AG20443 (cell line): ENCODE data around the gene PRKCE.

Source experiments
- DNase-seq: peaks from one replicate; pipeline ENCODE4 v3.0.0; 2012; ENCODE audit warnings: low spot score, mixed read lengths

PRKCE gene

DNA sequence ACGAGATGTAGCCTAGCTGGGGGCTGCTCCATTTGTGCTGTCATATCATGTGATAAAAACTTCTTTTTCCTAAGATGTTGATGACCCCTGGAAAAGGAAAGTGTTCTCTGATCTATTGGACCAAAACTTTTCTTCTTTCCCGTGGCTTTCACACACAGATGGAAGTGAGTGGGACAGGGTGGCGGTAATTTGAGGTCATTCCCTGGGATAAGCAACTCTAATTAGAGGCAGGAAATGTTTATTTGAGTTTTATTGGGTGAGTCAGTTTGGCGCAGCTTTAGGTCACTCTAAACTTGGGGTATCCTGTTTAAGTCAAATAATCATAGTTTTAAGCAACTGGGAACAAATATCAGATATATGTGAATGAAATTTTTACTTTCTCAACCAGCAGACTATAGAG is 424.8 kb downstream of the PRKCE start:
- DNase-seq, result no peak

DNA sequence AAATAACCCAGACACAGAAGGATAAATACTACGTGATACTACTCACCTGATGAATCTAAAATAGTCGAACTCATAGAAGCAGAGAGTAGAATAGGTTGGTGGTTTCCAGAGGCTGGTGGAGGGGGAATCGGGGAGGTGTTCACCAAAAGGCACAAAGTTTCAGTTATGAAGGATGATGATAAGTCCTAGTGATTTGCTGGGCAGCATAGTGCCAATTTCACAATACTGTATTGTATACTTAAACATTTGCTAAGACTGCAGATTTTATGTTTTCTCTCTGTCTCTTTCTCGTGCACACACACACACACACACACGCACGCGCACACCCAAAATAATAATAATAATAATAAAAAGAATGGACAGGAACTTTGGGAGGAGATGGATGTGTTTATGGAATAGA is 425.4 kb downstream of the PRKCE start:
- DNase-seq, result no peak

DNA sequence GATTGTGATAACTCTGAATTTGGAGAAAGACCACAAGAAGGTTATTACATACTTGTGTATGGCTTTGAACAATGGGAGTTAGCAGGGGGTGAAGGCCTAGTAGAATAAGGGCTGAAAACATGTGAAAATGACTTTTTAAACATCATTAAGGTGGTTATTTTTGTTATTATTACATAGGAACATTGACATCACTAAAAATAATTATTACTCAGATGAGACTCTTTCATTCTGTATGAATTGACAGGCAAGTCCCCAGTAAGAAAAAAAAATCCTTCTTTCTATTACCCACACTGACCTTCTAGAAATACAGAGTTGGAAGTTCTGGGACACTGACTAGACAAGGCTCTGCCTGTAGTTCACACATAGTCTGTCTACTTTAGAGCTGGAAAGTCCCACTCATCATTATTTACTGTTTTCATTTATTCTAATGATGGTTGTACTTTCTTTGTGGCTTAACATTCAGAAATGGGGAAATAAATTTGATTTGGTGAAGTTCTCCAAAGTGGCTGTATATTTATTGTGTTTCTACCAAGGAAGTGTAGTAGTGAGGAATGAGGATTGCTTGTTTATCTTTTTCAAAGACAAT is 426.1 kb downstream of the PRKCE start:
- DNase-seq, result no peak

DNA sequence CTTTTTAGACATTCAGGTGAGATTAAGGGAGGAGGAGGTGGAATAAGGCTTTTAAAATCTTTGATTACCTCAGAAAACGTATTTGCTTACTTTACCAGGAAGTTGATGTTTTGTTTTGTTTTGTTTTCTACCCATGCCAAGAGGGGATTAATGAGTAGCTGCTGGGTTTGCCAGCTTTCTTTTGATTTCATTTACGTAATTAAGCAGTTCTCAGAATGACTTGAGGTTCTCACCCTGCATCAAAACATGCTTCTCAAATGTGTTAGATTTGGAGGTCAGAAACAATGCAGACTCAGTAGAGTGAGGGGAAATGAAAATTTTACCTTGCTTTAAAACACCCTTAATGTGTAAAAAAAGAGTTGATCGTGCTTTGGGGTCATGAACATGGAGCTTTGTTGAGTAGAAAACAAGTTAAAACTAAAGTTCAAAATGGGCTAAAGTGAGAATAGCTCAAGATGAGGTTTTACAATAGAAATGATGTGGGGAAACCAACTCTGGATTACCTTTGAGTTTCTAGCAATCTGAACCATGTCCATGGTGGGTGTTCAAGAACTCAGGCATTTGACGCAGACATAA is 428.6 kb downstream of the PRKCE start:
- no peak for DNase-seq

DNA sequence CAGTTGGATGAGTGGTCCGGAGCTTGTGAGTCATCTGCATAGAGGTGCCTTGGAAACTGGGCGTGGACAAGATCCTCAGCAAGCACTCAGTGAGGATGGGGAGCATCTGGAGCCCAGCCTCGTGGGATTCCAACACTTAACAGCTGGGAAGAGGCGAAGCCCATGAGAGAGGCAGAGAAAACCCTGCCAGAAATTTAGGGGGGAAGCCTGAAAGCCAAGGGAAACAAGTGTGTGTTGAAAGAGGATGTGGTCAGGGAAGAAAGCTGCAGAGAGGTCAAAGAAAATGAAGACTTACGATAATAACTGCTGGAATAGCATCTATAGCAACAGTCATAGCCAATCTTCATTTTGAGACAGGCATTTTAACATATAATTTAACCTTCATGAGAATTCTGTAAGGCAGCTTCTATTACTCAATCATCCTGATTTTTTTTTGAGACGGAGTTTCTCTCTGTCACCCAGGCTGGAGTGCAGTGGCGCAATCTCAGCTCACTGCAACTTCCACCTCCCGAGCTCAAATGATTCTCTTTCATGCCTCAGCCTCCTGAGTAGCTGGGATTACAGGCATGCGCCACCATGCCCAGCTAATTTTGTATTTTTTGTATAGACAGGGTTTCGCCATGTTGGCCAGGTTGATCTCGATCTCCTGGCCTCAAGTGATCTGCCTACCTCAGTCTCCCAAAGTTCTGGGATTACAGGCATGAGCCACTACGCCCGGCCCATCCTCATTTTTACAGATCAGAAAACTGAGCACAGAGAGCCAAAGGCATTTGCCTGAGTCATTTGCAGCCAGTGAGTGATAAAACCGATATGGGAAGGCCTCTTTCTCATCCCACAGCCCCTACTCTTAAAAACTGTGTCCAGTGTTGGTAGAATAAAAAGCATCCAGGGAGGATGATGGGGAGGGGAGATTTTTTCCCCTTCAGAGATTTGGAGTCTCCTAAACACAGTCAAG is 431.3 kb downstream of the PRKCE start:
- DNase-seq, result peak; percentile 87

DNA sequence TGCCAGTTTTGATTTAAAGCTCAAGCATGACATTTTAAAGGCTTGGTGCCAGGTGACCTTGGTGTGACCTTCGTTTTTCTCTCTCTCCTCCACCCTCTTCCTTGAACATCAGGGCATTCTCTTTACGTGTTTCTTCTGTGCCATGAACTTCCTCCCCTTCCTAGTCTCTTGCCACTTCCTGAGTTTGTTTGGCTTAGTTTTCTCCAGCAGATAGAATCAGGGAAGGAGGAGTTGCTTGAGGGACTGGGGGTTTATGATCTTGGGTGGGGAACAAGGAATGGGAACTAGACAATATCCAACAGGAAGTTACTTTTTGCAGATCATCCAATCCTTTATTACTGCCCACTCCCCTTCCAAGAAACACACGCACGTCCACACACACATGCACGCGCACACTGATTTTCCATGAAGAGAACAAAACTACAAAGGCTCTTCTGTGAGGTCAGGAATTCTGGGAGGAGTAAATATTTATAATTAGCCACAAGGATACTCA is 435.1 kb downstream of the PRKCE start:
- DNase-seq, result no peak

DNA sequence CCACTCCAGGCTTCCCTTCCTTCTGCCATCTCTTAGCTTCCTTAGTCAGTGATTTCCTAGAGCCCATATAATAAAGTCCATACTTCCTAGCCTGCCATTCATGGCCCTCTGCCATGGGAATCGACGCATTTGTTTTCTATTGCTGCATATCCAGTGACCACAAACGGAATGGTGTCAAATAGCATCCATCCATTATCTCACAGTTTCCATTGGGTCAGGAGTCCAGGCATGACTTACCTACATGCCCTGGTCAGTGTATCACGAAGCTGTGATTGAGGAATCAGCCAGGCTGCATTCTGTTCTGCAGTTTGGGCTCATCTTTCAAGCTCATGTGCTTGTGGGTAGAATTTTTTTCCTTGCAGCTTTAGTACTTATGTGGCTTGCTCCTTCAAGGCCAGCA is 436.0 kb downstream of the PRKCE start:
- no peak for DNase-seq

DNA sequence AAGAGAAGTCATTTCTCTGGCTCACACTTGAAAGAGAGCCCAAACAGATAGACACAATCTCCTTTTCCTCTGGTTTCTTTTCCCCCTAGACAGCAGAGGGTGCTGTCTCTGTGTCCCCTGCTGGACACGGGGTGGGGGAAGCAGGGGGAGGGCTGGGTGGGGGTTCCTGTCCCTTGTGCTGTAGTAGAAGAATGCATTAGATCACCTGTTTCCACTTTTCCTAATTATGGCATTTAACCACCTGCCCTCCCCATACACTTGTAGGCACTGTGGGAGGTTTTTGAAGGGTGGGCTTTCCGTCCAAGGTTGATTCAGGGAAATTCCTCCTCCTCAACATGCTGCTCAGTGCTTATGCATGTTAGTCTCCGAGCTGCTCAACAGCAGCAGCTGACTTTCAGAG is 439.5 kb downstream of the PRKCE start:
- no peak for DNase-seq

DNA sequence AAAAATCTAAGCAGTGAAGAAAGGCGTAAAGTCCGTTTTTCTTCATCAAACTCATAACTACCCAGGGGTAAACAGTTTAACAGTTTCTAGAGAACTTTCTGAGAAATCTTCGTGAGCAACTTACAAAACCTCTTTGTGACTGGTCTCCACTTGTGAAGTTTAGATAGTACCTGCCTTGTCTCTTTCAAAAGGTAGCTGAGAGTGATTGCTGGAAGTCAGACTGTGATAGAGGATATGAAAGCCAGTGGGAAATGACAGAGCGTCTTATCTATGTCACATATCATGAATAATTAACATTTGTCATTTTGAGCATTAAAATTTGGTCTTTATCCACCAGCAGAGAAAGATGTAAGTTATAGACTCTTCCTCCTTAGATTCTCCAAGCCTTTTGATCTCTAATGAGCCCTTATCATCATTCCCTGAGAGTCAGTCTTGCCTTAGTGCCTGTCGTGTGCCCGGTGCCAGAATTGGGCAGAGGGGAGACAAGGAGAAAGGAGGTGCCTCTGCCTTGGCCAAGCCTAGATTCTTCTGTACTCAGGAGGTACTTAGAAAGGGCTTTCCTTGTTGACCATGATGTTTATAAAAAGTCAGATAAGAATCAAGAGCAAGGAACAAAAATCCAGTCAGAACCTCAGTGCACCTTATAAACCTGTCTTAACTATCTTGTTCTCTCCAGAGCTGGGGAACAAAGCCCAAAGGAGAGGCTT is 440.6 kb downstream of the PRKCE start:
- DNase-seq, result no peak

DNA sequence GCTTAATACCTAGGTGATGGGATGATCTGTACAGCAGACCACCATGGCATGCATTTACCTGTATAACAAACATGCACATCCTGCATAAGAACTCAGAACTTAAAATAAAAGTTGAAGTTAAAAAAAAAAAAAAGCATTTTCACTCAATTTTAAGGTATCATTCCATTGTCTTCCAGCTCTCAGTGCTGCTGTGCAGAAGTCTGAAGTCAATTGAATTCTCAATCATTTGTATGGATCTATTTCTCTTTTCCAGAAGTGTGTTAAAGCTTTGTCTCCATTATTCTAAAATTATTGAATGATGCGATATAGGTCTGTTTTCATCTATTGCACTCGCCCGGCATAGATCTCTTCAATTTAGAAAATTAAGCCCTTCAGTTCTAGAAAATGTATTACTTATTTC is 443.2 kb downstream of the PRKCE start:
- DNase-seq, result no peak

DNA sequence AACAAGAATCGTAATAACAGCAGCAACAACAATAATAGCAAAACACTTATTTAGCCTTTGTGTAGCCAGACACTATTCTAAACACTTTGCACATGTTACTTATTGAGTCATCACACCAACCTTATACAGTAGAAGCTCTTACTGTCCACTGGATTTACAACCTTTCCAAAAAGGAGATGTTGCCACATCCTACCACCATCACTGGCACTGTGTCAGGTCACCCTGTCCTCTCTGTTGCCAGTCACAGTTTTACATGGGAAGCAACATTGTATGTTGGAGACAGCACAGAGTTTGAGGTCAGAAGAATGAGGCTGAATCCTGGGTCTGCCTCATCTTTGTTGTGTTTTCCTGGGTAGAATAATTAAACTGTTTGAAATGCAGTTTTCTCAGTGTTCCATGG is 444.4 kb downstream of the PRKCE start:
- DNase-seq, result no peak

DNA sequence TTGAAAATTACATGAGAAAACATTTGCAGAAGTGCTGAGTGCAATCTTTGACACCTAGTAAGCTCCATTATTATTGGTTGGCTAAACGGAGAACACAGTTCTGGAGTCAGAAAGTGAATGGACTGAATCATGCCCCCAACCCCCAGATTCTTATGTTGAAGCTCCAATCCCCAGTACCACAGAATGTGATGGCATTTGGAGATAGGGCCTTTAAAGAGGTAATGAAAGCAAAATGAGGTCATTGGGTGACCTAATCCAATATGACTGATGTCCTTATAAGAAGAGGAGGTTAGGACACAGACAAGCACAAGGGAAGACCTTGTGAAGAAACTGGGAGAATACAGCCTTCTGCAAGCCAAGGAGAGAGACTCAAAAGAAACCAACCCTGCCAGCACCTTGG is 444.8 kb downstream of the PRKCE start:
- DNase-seq, result no peak

DNA sequence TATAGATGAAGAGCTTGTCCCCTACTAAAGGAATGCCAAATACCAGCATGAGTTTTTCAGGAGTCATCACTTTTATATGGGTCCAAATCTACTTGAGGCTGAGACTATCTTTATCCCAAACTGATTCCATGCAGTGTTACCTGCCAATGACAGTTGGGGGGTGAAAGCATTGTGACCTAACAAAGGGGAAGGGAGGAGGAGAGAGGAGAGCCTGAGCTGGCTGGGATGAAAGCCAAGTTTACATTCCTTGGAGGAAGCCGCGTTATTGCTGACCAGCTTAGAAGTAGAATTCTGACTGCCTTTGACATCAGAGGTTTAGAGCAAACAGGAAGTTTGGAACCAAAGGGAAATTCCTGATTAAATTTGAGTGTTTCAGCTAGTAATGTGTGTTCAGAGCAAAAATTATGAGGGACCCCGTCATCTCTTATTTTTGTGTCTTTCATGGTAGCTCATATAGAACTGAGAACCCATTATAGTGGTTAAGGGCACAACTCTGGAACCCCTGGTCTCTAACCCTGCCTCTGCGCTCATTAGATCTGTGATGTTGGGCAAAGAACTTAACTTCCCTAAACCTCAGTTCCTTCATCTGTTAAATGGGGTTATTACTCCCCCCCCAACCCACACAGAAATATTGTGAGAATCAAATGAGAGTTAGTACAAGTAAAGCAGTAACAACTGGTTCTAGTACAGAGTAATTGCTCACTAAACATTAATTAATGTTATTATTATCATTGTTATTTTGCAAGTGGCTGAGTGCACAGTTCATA is 446.4 kb downstream of the PRKCE start:
- DNase-seq, result peak; percentile 90

DNA sequence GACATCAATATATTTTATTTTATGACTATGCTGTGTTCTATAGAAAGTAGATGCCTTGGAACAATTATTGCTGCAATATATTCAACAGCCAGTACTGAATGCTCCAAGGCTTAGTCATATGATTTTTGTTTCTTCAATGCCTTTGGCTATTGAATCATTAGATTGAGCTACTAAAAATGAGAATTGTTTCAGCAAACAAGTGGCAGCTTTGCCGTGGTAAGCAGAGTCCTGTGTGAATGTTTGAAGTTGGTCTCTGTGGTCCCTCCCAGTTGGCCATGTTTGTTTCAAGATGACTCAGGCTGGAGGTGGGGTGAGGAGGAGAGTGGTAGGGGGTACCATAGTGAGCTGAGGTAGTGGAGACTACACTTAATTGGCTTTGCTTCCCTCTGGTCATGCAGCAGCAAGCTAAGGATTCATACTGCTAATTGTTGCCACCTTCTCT is 447.2 kb downstream of the PRKCE start:
- peak; percentile 72 for DNase-seq

DNA sequence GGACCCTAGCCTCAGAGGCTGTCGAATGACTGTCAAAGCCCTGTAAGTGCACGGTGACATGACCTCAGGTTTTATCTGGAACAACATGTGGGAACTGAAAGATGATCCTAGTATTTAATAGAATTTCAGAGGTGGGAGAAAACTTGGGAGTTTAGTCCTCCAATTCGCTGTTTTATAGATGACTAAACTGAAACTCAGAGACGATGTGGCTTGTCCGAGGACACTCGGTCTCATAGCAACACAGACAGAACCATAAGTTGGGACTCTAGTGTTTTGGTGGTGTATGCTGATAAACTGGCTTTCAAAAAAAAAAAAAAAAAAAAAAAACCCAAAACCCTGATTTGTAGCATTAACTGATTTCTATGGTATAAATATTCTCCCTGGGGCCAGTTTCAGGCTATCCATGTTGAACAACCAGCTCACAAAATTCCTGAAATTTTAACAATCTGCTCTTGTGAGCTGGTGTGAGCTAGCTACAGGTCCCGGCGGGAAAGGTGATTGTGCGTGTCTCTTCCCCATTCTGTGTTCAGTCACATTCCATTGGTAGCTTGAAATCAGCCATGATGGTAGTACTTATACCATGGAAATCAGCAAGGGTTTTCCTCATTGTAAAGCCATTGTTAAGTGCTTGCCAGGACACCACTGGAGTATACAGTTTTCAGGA is 450.2 kb downstream of the PRKCE start:
- no peak for DNase-seq

DNA sequence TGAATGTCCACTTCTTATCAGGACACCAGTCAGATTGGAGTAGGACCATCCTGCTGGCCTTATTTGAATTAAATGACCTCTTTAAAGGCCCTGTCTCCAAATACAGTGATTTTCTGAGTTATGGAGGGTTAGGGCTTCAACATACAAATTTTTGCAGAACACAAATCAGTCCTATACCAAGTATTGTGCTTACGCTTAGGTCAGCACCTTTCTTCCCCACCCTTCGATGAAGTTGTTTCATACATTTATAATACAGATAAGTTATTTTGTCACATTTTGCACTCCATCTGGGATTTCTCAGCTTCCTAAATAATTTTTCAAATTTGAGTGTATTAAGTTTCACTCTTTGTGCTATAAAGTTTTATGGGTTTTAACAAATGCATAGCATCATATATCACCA is 455.2 kb downstream of the PRKCE start:
- DNase-seq, result no peak

DNA sequence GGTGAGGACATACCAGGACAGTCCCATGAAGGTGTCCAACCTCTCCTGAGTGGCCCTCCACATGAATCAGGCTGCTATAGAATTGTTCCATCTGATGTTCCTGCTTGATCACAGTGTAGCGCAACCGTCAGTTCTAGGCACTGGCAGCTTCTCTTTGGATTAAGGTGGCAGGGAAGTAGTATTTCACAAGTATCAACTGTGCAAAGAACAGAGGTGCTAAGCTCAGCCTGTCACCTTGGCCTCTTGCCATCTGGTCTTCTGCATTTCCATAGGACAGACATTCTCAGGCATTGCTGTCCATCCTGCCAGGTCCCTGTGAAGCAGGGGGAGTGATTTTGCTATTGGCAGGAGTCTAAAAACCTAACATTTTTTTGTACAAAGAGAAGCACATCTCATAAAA is 463.5 kb downstream of the PRKCE start:
- peak; percentile 0 for DNase-seq

DNA sequence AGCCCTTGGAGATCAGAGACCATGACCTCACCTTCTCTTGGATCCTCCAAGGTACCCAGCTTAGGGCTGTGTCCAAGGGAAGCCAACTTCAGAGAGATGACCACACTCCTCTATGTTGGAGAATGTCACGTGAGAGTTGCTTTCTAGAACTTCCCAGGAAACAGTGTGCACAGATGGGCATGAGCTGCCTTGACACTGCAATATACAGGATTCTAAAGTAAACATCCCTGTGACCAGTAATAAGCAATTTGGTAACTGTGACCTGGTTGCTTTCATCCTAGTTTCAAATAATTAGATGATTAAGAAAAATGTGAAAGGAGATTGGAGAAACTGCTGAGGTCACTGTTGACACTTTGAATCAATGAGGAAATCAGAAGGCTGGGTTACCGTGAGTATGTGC is 464.7 kb downstream of the PRKCE start:
- DNase-seq, result no peak

DNA sequence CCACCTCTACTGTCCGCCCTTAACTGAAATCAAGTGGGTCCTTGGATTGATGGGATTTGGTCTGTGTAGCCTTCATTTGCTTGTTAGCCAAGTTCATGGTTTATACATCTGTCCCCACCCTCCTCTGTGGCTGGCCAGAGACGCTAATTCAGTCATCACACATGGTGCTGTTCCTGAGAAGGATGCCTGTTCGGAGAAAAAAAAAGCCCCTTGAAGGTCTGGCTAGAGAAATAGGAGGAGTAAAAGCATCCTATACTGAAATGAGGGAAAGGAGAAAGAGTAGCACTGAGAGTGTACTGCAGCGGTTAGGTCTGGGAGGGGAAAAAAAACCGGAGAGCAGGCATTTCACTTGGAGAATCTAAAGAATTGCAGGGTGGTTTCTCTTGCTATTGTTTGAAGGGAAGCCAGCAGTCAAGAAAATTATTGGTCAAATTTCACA is 465.1 kb downstream of the PRKCE start:
- peak; percentile 48 for DNase-seq

DNA sequence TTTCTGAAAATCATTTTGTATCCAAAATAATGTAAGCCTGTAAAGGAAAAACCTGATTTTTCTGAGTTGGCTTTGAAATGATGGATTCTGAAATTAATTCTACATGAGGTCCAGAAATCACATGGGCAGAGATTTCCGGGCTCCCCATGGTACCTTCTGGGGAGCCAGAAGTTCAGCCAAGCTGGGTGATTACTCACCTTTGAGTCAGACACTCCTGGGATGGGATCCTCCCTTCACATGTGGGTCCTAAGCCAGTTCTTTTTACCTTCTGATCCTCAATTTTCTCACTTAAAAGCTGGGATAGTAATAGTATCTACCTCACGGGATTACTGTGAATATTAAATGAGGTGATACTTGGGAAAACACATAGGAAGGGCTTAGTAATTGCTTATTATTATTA is 465.9 kb downstream of the PRKCE start:
- DNase-seq, result peak; percentile 52

DNA sequence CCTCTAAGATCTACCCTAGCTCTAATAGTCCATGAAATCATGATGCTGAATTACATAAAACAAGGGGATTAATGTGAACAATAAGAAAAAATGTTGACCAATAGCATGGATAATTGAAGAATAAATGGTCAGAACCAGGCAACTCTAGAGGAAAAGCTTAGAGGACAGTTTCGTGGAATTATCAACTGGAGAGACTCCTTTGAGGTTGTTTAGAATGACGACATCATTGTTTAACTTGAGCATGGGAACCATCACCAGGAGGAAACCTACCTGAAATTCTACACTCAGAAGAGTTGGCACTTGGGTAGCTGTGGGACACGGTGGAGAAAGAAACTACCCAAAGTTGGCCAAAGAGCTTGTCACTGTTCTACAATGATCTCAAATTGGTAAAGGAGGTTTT is 466.5 kb downstream of the PRKCE start:
- no peak for DNase-seq
